MCF 10A (cell line): ENCODE measurements around the gene TCOF1. TPM values are rescaled to one million over a fixed set of nuclear protein-coding genes. Genes with fewer than 3 reads are reported as not detected.

Experiments used
- BruUV-seq: library from RNA; stranded (reverse); fragments of 400-500 nt; replicated peaks from 2 replicates; lab custom pipeline; 2021; lab: Mats Ljungman, UMichigan
- CTCF ChIA-PET: fragments of 300-600 bp; sonication (Branson Sonifier 250); formaldehyde crosslinking; extraction: SDS; loops from one replicate; lab custom pipeline; 2021; ENCODE audit warnings: antibody characterized with exemption, inconsistent platforms; lab: Yijun Ruan, JAX
- POLR2A ChIA-PET: fragments of 300-600, 350-650 bp; sonication (Branson Sonifier 250); formaldehyde crosslinking; extraction: SDS; loops from one replicate; lab custom pipeline; 2020; ENCODE audit warnings: antibody characterized with exemption, inconsistent platforms; lab: Yijun Ruan, JAX
- DNase-seq: peaks from one replicate; pipeline ENCODE4 v3.0.0-alpha.2; 2018; ENCODE audit not compliant: unreplicated experiment
- H3K27ac Mint-ChIP-seq: one replicate; pipeline ENCODE4 v1.8.0; 2022; ENCODE audit warnings: mild to moderate bottlenecking, low read depth, mixed read lengths; ENCODE audit not compliant: unreplicated experiment
- H3K27me3 Mint-ChIP-seq: one replicate; pipeline ENCODE4 v1.8.0; 2022; ENCODE audit warnings: mixed read lengths; ENCODE audit not compliant: insufficient read depth, unreplicated experiment
- H3K36me3 Mint-ChIP-seq: one replicate; pipeline ENCODE4 v1.8.0; 2022; ENCODE audit warnings: mild to moderate bottlenecking, moderate library complexity, mixed read lengths; ENCODE audit not compliant: insufficient read depth, unreplicated experiment
- H3K4me1 Mint-ChIP-seq: one replicate; pipeline ENCODE4 v1.8.0; 2022; ENCODE audit warnings: mixed read lengths; ENCODE audit not compliant: insufficient read depth, unreplicated experiment
- H3K4me3 Mint-ChIP-seq: one replicate; pipeline ENCODE4 v1.8.0; 2022; ENCODE audit warnings: mild to moderate bottlenecking, moderate library complexity, mixed read lengths; ENCODE audit not compliant: unreplicated experiment
- H3K9me3 Mint-ChIP-seq: one replicate; pipeline ENCODE4 v1.8.0; 2022; ENCODE audit warnings: mixed read lengths; ENCODE audit not compliant: unreplicated experiment
- intact Hi-C: fragments of 100-400 bp; cut with micrococcal nuclease; formaldehyde crosslinking; loops from 2 replicates; pipeline ENCODE4 v1.14.1; 2022
- total RNA-seq: library from RNA; stranded (reverse); gene quantifications from 2 replicates; pipeline ENCODE4 v1.2.3, GENCODE V29; 2022
- TF ChIP-seq, protein P1 (sequence below): fragments of 200-600 bp; IDR thresholded peaks from one replicate; pipeline ENCODE4 v1.8.0; 2022; ENCODE audit warnings: antibody characterized with exemption, mild to moderate bottlenecking; ENCODE audit not compliant: unreplicated experiment

The TCOF1 gene
- total RNA-seq, 1 experiment from 2014 or later, result 83.5 TPM

DNA sequence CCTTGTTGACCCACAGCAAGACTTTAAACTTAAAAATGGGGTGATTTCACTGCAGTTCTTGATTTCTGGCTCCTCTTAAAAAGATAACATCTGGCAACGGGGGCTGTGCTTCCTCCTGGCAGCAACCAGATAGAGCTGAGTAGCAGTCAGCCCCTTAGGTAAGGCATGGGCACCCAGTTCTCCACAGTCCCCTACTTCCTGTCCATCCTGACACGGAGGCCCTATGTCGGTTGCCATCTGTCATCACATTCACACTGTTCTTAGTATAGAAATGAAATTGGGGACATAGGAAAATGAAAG is 43.5 kb downstream of the TCOF1 start:
- TF ChIP-seq, protein P1, sequence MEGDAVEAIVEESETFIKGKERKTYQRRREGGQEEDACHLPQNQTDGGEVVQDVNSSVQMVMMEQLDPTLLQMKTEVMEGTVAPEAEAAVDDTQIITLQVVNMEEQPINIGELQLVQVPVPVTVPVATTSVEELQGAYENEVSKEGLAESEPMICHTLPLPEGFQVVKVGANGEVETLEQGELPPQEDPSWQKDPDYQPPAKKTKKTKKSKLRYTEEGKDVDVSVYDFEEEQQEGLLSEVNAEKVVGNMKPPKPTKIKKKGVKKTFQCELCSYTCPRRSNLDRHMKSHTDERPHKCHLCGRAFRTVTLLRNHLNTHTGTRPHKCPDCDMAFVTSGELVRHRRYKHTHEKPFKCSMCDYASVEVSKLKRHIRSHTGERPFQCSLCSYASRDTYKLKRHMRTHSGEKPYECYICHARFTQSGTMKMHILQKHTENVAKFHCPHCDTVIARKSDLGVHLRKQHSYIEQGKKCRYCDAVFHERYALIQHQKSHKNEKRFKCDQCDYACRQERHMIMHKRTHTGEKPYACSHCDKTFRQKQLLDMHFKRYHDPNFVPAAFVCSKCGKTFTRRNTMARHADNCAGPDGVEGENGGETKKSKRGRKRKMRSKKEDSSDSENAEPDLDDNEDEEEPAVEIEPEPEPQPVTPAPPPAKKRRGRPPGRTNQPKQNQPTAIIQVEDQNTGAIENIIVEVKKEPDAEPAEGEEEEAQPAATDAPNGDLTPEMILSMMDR, result no peak
- intact Hi-C loops, result no loop called here
- BruUV-seq, result no TSS peak
- H3K4me1 Mint-ChIP-seq, result no peaks in the 10 kb centered on the region
- CTCF ChIA-PET, result no interaction called here
- H3K27ac Mint-ChIP-seq, result no peak overlapping the region
- no peaks in the 10 kb centered on the region for H3K27me3 Mint-ChIP-seq
- POLR2A ChIA-PET, result interaction anchor here (0.8 to 1.1 kb wide), 2 partner anchors 9 to 35 kb away, joined by 3 to 7 read pairs; no protein-coding TSS in a partner anchor
- no peak overlapping the region for H3K4me3 Mint-ChIP-seq
- no peak for DNase-seq
- H3K9me3 Mint-ChIP-seq, result no peaks in the 10 kb centered on the region
- peaks cover 40% of the 10 kb centered on the region for H3K36me3 Mint-ChIP-seq

DNA sequence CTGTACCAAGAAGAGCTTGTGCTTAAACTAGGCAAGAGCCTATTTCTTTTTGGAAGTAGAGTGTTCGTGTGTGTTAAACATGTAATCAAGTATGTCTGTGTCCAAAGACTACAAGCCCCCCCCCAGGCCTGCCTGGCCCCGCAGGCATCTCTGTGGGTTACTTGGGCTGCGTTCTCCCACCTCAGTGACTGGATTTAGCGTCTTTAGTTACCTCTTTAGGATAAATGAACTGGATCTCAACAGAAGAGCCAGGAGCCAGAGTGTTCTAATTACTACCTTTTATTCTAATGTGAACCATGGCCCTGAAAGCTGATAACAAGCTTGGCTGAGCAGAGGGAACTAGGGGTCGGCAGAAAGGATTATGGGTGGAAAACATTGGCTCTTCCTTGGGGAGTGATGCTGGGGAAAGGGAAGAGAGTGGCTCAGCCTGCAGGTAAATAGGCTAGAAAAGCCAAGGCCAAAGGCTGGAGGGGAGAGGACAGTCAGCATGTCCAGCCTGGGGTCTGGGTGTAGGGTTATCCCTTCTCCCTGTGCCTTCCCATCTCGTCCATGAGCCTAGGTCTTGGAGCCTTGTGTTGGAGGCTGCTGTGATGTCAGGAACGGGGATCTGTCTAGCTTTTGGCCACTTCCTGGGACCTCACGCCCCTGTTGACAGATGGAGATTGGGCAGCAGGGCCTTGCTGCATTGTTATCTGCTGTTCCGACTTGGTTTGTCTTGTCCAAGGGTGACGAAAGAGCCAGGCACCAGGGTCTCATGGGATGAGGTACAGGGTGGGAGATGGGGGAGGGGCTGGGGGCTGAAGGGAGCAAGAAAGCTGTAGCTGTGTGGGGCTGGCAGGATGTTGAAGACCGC is 44.1 kb downstream of the TCOF1 start:
- Mint-ChIP-seq H3K4me3 (no peak overlapping the region), H3K36me3 (peaks cover 35% of the 10 kb centered on the region), H3K27me3 (no peaks in the 10 kb centered on the region), H3K9me3 (no peaks in the 10 kb centered on the region), H3K27ac (no peak overlapping the region), H3K4me1 (no peaks in the 10 kb centered on the region)
- TF ChIP-seq, protein P1, result no peak
- POLR2A ChIA-PET, result interaction anchor here (0.8 to 1.1 kb wide), 2 partner anchors 9 to 36 kb away, joined by 3 to 7 read pairs; no protein-coding TSS in a partner anchor
- DNase-seq, result no peak
- CTCF ChIA-PET, result interaction anchor here (0.5 to 1.8 kb wide), 4 partner anchors 21 to 194 kb away, joined by 3 to 7 read pairs (median 5); no protein-coding TSS in a partner anchor
- BruUV-seq, result no TSS peak
- intact Hi-C loops, result no loop called here

DNA sequence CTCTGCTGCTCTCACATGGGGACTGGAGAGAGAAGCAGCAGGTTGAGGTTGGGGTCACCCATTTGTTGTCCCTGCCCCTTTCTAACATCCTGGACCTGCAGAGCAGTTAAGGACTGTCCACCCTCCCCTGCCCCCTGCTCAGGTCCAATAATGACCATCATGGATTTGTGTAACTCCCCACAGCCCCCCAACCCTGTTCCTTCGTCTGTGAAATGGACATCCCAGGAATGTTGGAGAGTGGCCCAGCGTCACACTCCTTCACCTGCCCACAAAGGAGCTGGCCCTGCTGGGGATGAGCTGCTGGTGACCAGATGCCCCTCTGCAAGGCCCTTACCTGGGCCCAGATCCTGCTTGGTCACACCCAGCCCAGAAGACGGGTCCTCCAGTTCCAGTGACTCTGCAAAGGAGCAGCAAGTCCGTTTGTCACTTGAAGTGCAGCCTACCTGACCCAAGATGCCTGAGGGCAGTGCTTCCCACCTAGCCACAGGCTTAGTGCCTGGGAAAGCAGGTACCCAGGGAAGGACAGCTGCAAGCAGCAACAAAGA is 44.8 kb downstream of the TCOF1 start:
- Mint-ChIP-seq H3K27ac (no peak overlapping the region), H3K36me3 (peaks cover 28% of the 10 kb centered on the region), H3K4me3 (no peak overlapping the region), H3K27me3 (no peaks in the 10 kb centered on the region), H3K9me3 (no peaks in the 10 kb centered on the region), H3K4me1 (no peaks in the 10 kb centered on the region)
- no peak for DNase-seq
- ChIA-PET CTCF (interaction anchor here (0.5 to 1.8 kb wide), 3 partner anchors 22 to 193 kb away, joined by 3 to 7 read pairs (median 6); no protein-coding TSS in a partner anchor), POLR2A (no interaction called here)
- intact Hi-C loops, result no loop called here
- no TSS peak for BruUV-seq
- TF ChIP-seq, protein P1, result no peak

DNA sequence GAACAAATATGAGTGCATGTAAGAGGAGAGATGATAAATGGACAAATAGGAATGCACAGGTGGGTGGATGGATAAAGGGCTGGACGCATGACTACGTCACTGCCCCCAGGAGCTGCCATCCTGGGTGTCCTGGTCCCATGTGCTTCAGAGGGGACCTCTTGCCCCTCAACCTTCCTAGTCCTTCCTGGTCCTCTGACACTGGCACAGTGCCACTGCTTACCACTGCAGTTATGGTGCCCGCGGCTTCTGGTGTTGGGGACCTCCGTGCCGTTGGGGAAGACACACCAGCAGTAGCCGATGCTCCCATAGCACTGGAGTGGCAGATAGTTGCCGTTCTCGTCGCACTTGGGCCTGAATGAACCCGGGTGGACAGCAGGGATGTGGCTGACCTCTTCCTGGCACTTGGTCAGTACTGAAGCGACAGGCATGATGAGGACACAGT is 45.4 kb downstream of the TCOF1 start:
- ChIA-PET CTCF (interaction anchor here (0.7 to 1.8 kb wide), 3 partner anchors 22 to 244 kb away, joined by 3 to 7 read pairs (median 6); no protein-coding TSS in a partner anchor), POLR2A (no interaction called here)
- H3K4me3 Mint-ChIP-seq, result no peak overlapping the region
- no peak for DNase-seq
- H3K9me3 Mint-ChIP-seq, result no peaks in the 10 kb centered on the region
- BruUV-seq, result no TSS peak
- no peaks in the 10 kb centered on the region for H3K4me1 Mint-ChIP-seq
- no peaks in the 10 kb centered on the region for H3K27me3 Mint-ChIP-seq
- peaks cover 23% of the 10 kb centered on the region for H3K36me3 Mint-ChIP-seq
- TF ChIP-seq, protein P1, result no peak
- intact Hi-C loops, result no loop called here
- no peak overlapping the region for H3K27ac Mint-ChIP-seq
